ENCODE results near the gene UFD1.

UFD1 gene

GRCh38 chr22:19450363-19451175, 28.4 kb downstream of the UFD1 start:
- no peak for DNase-seq (ENCODE audit: extremely low spot score)
- ChIA-PET CTCF (no interaction called here), POLR2A (interaction anchor here (2.1 to 2.2 kb wide), 2 partner anchors 19 to 29 kb away, joined by 6 to 7 read pairs; partner anchors contain the start of genes CDC45 and HIRA)
- TF ChIP-seq NFRKB (IDR thresholded peaks at IDR 0.05) (no peak), TARDBP (IDR thresholded peaks at IDR 0.05) (no peak), LEF1 (IDR thresholded peaks at IDR 0.05; ENCODE audit: borderline replicate concordance) (no peak), ZNF384 (IDR thresholded peaks at IDR 0.05) (no peak), BHLHE40 (IDR thresholded peaks at IDR 0.05; ENCODE audit: borderline replicate concordance) (no peak), CTBP1 (IDR thresholded peaks at IDR 0.05; ENCODE audit: borderline replicate concordance) (no peak), SP1 (IDR thresholded peaks at IDR 0.05) (no peak), FOXM1 (IDR thresholded peaks at IDR 0.05; ENCODE audit: borderline replicate concordance) (no peak), FOXK2 (IDR thresholded peaks at IDR 0.05) (no peak), HDGF (IDR thresholded peaks at IDR 0.05; ENCODE audit: borderline replicate concordance) (no peak), SUZ12 (IDR thresholded peaks at IDR 0.05) (no peak), PKNOX1 (IDR thresholded peaks at IDR 0.05) (no peak)

- ChIA-PET POLR2A (interaction anchor here (2.1 kb wide), 1 partner anchor 18 kb away, joined by 6 read pairs; the partner anchor contains the start of gene HIRA), CTCF (no interaction called here)
- DNase-seq (ENCODE audit: extremely low spot score): no peak
- TF ChIP-seq FOXM1 (IDR thresholded peaks at IDR 0.05; ENCODE audit: borderline replicate concordance): no peak
- no peak for TF ChIP-seq ARNT (IDR thresholded peaks at IDR 0.05)
- no peak for TF ChIP-seq FOXA1 (IDR thresholded peaks at IDR 0.05)
- no peak for TF ChIP-seq ZNF384 (IDR thresholded peaks at IDR 0.05)
- no peak for TF ChIP-seq FOXK2 (IDR thresholded peaks at IDR 0.05)
- no peak for TF ChIP-seq SP1 (IDR thresholded peaks at IDR 0.05)
- TF ChIP-seq NFRKB (IDR thresholded peaks at IDR 0.05): no peak
- no peak for TF ChIP-seq BHLHE40 (IDR thresholded peaks at IDR 0.05; ENCODE audit: borderline replicate concordance)
- TF ChIP-seq HDGF (IDR thresholded peaks at IDR 0.05; ENCODE audit: borderline replicate concordance): no peak
- no peak for TF ChIP-seq L3MBTL2 (conservative IDR thresholded peaks at IDR 0.05)
- TF ChIP-seq ELF4 (IDR thresholded peaks at IDR 0.05): no peak
These were observed 29.6 kb downstream of the UFD1 start for GRCh38 chr22:19449422-19449767.

GRCh38 chr22:19448739-19449421, 30.1 kb downstream of the UFD1 start:
- CTCF ChIA-PET: no interaction called here

GRCh38 chr22:19448076-19448607, 30.9 kb downstream of the UFD1 start:
- POLR2A ChIA-PET: interaction anchor here (1.2 to 2.8 kb wide), 6 partner anchors 14 to 39 kb away, joined by 4 to 12 read pairs (median 6); partner anchors contain the start of gene CDC45
- CTCF ChIA-PET: no interaction called here
- TF ChIP-seq LEF1 (IDR thresholded peaks at IDR 0.05; ENCODE audit: borderline replicate concordance) (no peak), BHLHE40 (IDR thresholded peaks at IDR 0.05; ENCODE audit: borderline replicate concordance) (no peak), ARNT (IDR thresholded peaks at IDR 0.05) (no peak), PKNOX1 (IDR thresholded peaks at IDR 0.05) (no peak), CTBP1 (IDR thresholded peaks at IDR 0.05; ENCODE audit: borderline replicate concordance) (no peak), NFRKB (IDR thresholded peaks at IDR 0.05) (no peak), ELF4 (IDR thresholded peaks at IDR 0.05) (no peak), TARDBP (IDR thresholded peaks at IDR 0.05) (no peak), FOXK2 (IDR thresholded peaks at IDR 0.05) (no peak), FOXA1 (IDR thresholded peaks at IDR 0.05) (no peak), ZNF384 (IDR thresholded peaks at IDR 0.05) (no peak), FOXM1 (IDR thresholded peaks at IDR 0.05; ENCODE audit: borderline replicate concordance) (no peak), HDGF (IDR thresholded peaks at IDR 0.05; ENCODE audit: borderline replicate concordance) (no peak), SP1 (IDR thresholded peaks at IDR 0.05) (no peak), L3MBTL2 (conservative IDR thresholded peaks at IDR 0.05) (no peak; the same call in none of the 2 replicates), SUZ12 (IDR thresholded peaks at IDR 0.05) (no peak)
- DNase-seq (ENCODE audit: extremely low spot score): peak; percentile 83

More at GRCh38 chr22:19448739-19449421, 30.1 kb downstream of the UFD1 start:
- DNase-seq (ENCODE audit: extremely low spot score): peak; percentile 27
- no peak for TF ChIP-seq ZNF384 (IDR thresholded peaks at IDR 0.05)
- no peak for TF ChIP-seq TARDBP (IDR thresholded peaks at IDR 0.05)
- TF ChIP-seq L3MBTL2 (conservative IDR thresholded peaks at IDR 0.05): no peak
- TF ChIP-seq FOXK2 (IDR thresholded peaks at IDR 0.05): no peak
- TF ChIP-seq ARNT (IDR thresholded peaks at IDR 0.05): no peak
- TF ChIP-seq NFRKB (IDR thresholded peaks at IDR 0.05): no peak
- TF ChIP-seq FOXM1 (IDR thresholded peaks at IDR 0.05; ENCODE audit: borderline replicate concordance): no peak
- no peak for TF ChIP-seq LEF1 (IDR thresholded peaks at IDR 0.05; ENCODE audit: borderline replicate concordance)
- no peak for TF ChIP-seq BHLHE40 (IDR thresholded peaks at IDR 0.05; ENCODE audit: borderline replicate concordance)
- TF ChIP-seq CTBP1 (IDR thresholded peaks at IDR 0.05; ENCODE audit: borderline replicate concordance): no peak
- TF ChIP-seq FOXA1 (IDR thresholded peaks at IDR 0.05): no peak
- no peak for TF ChIP-seq HDGF (IDR thresholded peaks at IDR 0.05; ENCODE audit: borderline replicate concordance)
- TF ChIP-seq SP1 (IDR thresholded peaks at IDR 0.05): no peak
- TF ChIP-seq ELF4 (IDR thresholded peaks at IDR 0.05): no peak
- TF ChIP-seq PKNOX1 (IDR thresholded peaks at IDR 0.05): no peak
- no peak for TF ChIP-seq SUZ12 (IDR thresholded peaks at IDR 0.05)
- POLR2A ChIA-PET: interaction anchor here (0.7 to 2.8 kb wide), 4 partner anchors 15 to 32 kb away, joined by 3 to 11 read pairs (median 6); partner anchors contain the start of genes CDC45 and HIRA

Data from HEK293T (cell line).